Activated CD4-positive, alpha-beta T cell treated with anti-CD3 and anti-CD28 coated beads, Interleukin-2, amount 10 ng/mL, durations not matched to agents 7 days and 5 days (primary cell): ENCODE results near the gene POLK. TPM values are rescaled to one million over a fixed set of nuclear protein-coding genes. Genes with fewer than 3 reads are reported as not detected.

Source experiments
- total RNA-seq, 2 experiments: library from RNA; stranded (reverse); gene quantifications; one replicate each; pipeline ENCODE4 v1.2.3, GENCODE V29; 2021

POLK gene
- total RNA-seq, 2 experiments from 2014 or later: 27.1 to 30.3 TPM

Other genes starting within 250 kb of the POLK start
- 10 to 100 TPM; 49.4 to 51.1 TPM for gene HMGCR, start 174.7 kb upstream of the POLK start, total RNA-seq
- gene CERT1, start 262 bp upstream of the POLK start, total RNA-seq: 10 to 100 TPM; 27.8 to 29.0 TPM
- under 1 TPM in 1 of 2 experiments, not detected in 1; 0.07 TPM for gene ANKDD1B, start 99.6 kb downstream of the POLK start, total RNA-seq
- gene POC5, start 205.5 kb downstream of the POLK start, total RNA-seq: 10 to 100 TPM; 19.1 to 23.3 TPM